OCI-LY1 (cell line): Measurements from ENCODE around the gene NSDHL.

ENCODE experiments used
- EZH2 ChIP-seq: fragments of 200-600 bp; sonication (generic), shearing (Covaris generic); IDR thresholded peaks from 2 replicates; pipeline ENCODE4 v1.8.0; 2017; ENCODE audit warnings: borderline replicate concordance, mixed run types, mild to moderate bottlenecking, antibody characterized with exemption, low read length, moderate library complexity, mixed read lengths
- TF ChIP-seq, protein P1 (sequence below): fragments of 200-600 bp; sonication (generic), shearing (Covaris generic); IDR thresholded peaks from 2 replicates; pipeline ENCODE4 v1.5.1; 2017; ENCODE audit warnings: mild to moderate bottlenecking, antibody characterized with exemption, low read length, moderate library complexity, mixed read lengths

DNA sequence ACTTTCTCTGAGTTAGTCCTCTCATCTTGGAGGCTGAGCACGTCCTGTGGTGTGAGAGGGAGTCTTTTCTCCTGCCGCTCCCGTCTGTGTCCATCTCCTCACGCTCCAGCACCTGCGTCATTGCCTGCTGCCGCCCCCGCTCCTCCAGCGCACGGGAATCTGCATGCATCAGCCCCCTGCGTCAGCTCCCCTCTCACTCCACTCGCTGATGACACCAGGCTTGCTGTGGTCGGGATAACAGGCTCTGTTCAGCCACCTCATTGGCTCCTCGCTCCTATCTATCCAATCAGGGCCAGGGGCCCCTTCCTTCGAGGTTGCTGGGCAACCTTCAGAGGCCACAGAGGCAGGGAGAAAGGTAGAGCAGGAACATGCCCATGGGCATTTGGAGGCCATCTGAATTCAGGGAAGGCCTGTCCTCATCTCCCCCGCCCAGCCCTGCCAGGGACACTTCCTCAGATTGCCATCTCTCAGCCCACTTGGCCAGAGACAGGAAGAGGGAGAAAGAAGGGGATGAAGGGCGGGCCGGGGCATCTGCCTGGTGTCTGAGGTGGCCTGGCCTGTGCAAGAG lies 76.3 kb downstream of the NSDHL start:
- TF ChIP-seq EZH2 = no peak
- TF ChIP-seq, protein P1, sequence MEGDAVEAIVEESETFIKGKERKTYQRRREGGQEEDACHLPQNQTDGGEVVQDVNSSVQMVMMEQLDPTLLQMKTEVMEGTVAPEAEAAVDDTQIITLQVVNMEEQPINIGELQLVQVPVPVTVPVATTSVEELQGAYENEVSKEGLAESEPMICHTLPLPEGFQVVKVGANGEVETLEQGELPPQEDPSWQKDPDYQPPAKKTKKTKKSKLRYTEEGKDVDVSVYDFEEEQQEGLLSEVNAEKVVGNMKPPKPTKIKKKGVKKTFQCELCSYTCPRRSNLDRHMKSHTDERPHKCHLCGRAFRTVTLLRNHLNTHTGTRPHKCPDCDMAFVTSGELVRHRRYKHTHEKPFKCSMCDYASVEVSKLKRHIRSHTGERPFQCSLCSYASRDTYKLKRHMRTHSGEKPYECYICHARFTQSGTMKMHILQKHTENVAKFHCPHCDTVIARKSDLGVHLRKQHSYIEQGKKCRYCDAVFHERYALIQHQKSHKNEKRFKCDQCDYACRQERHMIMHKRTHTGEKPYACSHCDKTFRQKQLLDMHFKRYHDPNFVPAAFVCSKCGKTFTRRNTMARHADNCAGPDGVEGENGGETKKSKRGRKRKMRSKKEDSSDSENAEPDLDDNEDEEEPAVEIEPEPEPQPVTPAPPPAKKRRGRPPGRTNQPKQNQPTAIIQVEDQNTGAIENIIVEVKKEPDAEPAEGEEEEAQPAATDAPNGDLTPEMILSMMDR = no peak
